Endothelial cell (in vitro differentiated cells): ENCODE results near the gene EED. TPM values are rescaled to one million over a fixed set of nuclear protein-coding genes. Genes with fewer than 3 reads are reported as not detected.
"Not testable (repeated sequence)": the region's sequence is repeated elsewhere in the genome, so short reads cannot be mapped to it uniquely, and the experiment has no call there.

Source experiments
- DNase-seq: peaks from one replicate; pipeline ENCODE4 v3.0.0; 2021; ENCODE audit warnings: low spot score
- H3K27ac Mint-ChIP-seq: one replicate; pipeline ENCODE4 v1.8.0; 2021; ENCODE audit warnings: mixed read lengths, inconsistent platforms; ENCODE audit not compliant: unreplicated experiment
- H3K27me3 Mint-ChIP-seq: one replicate; pipeline ENCODE4 v1.8.0; 2021; ENCODE audit warnings: mild to moderate bottlenecking, moderate library complexity, mixed read lengths, inconsistent platforms; ENCODE audit not compliant: unreplicated experiment
- H3K36me3 Mint-ChIP-seq: one replicate; pipeline ENCODE4 v1.8.0; 2021; ENCODE audit warnings: mild to moderate bottlenecking, low read depth, mixed read lengths, inconsistent platforms; ENCODE audit not compliant: unreplicated experiment
- H3K4me1 Mint-ChIP-seq: one replicate; pipeline ENCODE4 v1.8.0; 2021; ENCODE audit warnings: mild to moderate bottlenecking, mixed read lengths, inconsistent platforms; ENCODE audit not compliant: unreplicated experiment
- H3K4me3 Mint-ChIP-seq: one replicate; pipeline ENCODE4 v1.8.0; 2021; ENCODE audit warnings: mild to moderate bottlenecking, mixed read lengths, inconsistent platforms; ENCODE audit not compliant: unreplicated experiment
- H3K9me3 Mint-ChIP-seq: one replicate; pipeline ENCODE4 v1.8.0; 2021; ENCODE audit warnings: mixed read lengths, inconsistent platforms; ENCODE audit not compliant: unreplicated experiment
- CTCF ChIP-seq: fragments of 200-600 bp; sonication (generic); IDR thresholded peaks from one replicate; pipeline ENCODE4 v1.5.0; 2021; ENCODE audit warnings: antibody characterized with exemption; ENCODE audit not compliant: unreplicated experiment
- total RNA-seq: library from RNA; stranded (reverse); fragmentation: NEBNext Ultra II Directional; extraction: Animal tissue kit (Norgen Biotek cat#: 25700); gene quantifications from one replicate; pipeline ENCODE4 v1.2.1, GENCODE V29; 2021; ENCODE audit not compliant: unreplicated experiment

The EED gene
- total RNA-seq, 1 donor from 2014 or later = 18.5 TPM

GRCh38 chr11:86228269-86229038 lies 16.1 kb upstream of the EED start:
- Mint-ChIP-seq H3K36me3 (no peaks in the 10 kb centered on the region), H3K27me3 (no peaks in the 10 kb centered on the region), H3K27ac (no peak overlapping the region), H3K4me1 (no peaks in the 10 kb centered on the region), H3K4me3 (no peak overlapping the region), H3K9me3 (no peaks in the 10 kb centered on the region)
- DNase-seq = no peak
- no peak for TF ChIP-seq CTCF

- not testable (repeated sequence) for H3K27ac Mint-ChIP-seq
Measured at GRCh38 chr11:86229039-86229330, 15.6 kb upstream of the EED start.

GRCh38 chr11:86230179-86230804 lies 14.3 kb upstream of the EED start:
- no peak for TF ChIP-seq CTCF
- no peaks in the 10 kb centered on the region for H3K9me3 Mint-ChIP-seq
- no peaks in the 10 kb centered on the region for H3K4me1 Mint-ChIP-seq
- H3K27me3 Mint-ChIP-seq = no peaks in the 10 kb centered on the region
- H3K4me3 Mint-ChIP-seq = no peak overlapping the region
- no peak for DNase-seq
- H3K27ac Mint-ChIP-seq = no peak overlapping the region
- H3K36me3 Mint-ChIP-seq = no peaks in the 10 kb centered on the region

More at GRCh38 chr11:86229039-86229330, 15.6 kb upstream of the EED start:
- not testable (repeated sequence) for H3K27me3 Mint-ChIP-seq, DNase-seq, H3K4me1 Mint-ChIP-seq, H3K9me3 Mint-ChIP-seq, H3K36me3 Mint-ChIP-seq, H3K4me3 Mint-ChIP-seq

- no peaks in the 10 kb centered on the region for H3K36me3 Mint-ChIP-seq
- H3K9me3 Mint-ChIP-seq = no peaks in the 10 kb centered on the region
- H3K27ac Mint-ChIP-seq = no peak overlapping the region
- no peaks in the 10 kb centered on the region for H3K27me3 Mint-ChIP-seq
- TF ChIP-seq CTCF = no peak
- no peak overlapping the region for H3K4me3 Mint-ChIP-seq
- DNase-seq = no peak
- no peaks in the 10 kb centered on the region for H3K4me1 Mint-ChIP-seq
Measured at GRCh38 chr11:86230921-86231434, 13.6 kb upstream of the EED start.

GRCh38 chr11:86232556-86232955 lies 12.0 kb upstream of the EED start:
- Mint-ChIP-seq H3K27ac (no peak overlapping the region), H3K27me3 (no peaks in the 10 kb centered on the region)

More at GRCh38 chr11:86232556-86232955, 12.0 kb upstream of the EED start:
- H3K36me3 Mint-ChIP-seq = no peaks in the 10 kb centered on the region
- DNase-seq = no peak
- H3K4me3 Mint-ChIP-seq = no peak overlapping the region
- no peaks in the 10 kb centered on the region for H3K9me3 Mint-ChIP-seq
- no peaks in the 10 kb centered on the region for H3K4me1 Mint-ChIP-seq
- TF ChIP-seq CTCF = no peak
